ENCODE measurements around the gene ANKS1A.
A peak's percentile ranks its signal among the peaks of the same experiment; 100 is the strongest.
"Not testable (repeated sequence)": the region's sequence is repeated elsewhere in the genome, so short reads cannot be mapped to it uniquely, and the experiment has no call there.

Gene ANKS1A

GRCh38 chr6:34894693-34895092, 5.6 kb downstream of the ANKS1A start:
- H3K9me3 Mint-ChIP-seq: no peaks in the 10 kb centered on the region
- no peak overlapping the region for H3K4me3 Mint-ChIP-seq
- peaks cover 9% of the 10 kb centered on the region for H3K4me1 Mint-ChIP-seq (ENCODE audit: low read depth)
- DNase-seq (ENCODE audit: low spot score): no peak
- H3K27me3 Mint-ChIP-seq (ENCODE audit: low read depth): peaks cover 11% of the 10 kb centered on the region
- no peaks in the 10 kb centered on the region for H3K36me3 Mint-ChIP-seq (ENCODE audit: low read depth)
- H3K27ac Mint-ChIP-seq: no peak overlapping the region

- Mint-ChIP-seq H3K4me3 (no peak overlapping the region), H3K27ac (no peak overlapping the region), H3K9me3 (no peaks in the 10 kb centered on the region), H3K27me3 (ENCODE audit: low read depth) (peaks cover 3% of the 10 kb centered on the region), H3K4me1 (ENCODE audit: low read depth) (no peaks in the 10 kb centered on the region), H3K36me3 (ENCODE audit: low read depth) (no peaks in the 10 kb centered on the region)
- DNase-seq (ENCODE audit: low spot score): no peak
These were observed 8.1 kb downstream of the ANKS1A start for GRCh38 chr6:34897130-34897529.

- Mint-ChIP-seq H3K27ac (no peak overlapping the region), H3K4me3 (no peak overlapping the region), H3K36me3 (ENCODE audit: low read depth) (no peaks in the 10 kb centered on the region), H3K4me1 (ENCODE audit: low read depth) (no peaks in the 10 kb centered on the region), H3K9me3 (no peaks in the 10 kb centered on the region), H3K27me3 (ENCODE audit: low read depth) (peaks cover 1% of the 10 kb centered on the region)
- DNase-seq (ENCODE audit: low spot score): no peak
These were observed 8.7 kb downstream of the ANKS1A start for GRCh38 chr6:34897716-34898115.

GRCh38 chr6:34899748-34900147, 10.7 kb downstream of the ANKS1A start:
- not testable (repeated sequence) for H3K4me1 Mint-ChIP-seq (ENCODE audit: low read depth); DNase-seq (ENCODE audit: low spot score); H3K4me3 Mint-ChIP-seq; H3K27me3 Mint-ChIP-seq (ENCODE audit: low read depth); H3K9me3 Mint-ChIP-seq; H3K36me3 Mint-ChIP-seq (ENCODE audit: low read depth); H3K27ac Mint-ChIP-seq

- no peak for DNase-seq (ENCODE audit: low spot score)
- H3K27ac Mint-ChIP-seq: no peak overlapping the region
- H3K4me3 Mint-ChIP-seq: no peak overlapping the region
- no peaks in the 10 kb centered on the region for H3K36me3 Mint-ChIP-seq (ENCODE audit: low read depth)
- peaks cover 1% of the 10 kb centered on the region for H3K27me3 Mint-ChIP-seq (ENCODE audit: low read depth)
- no peaks in the 10 kb centered on the region for H3K4me1 Mint-ChIP-seq (ENCODE audit: low read depth)
- H3K9me3 Mint-ChIP-seq: no peaks in the 10 kb centered on the region
These were observed 11.4 kb downstream of the ANKS1A start for GRCh38 chr6:34900321-34901031.

GRCh38 chr6:34901930-34902329, 12.9 kb downstream of the ANKS1A start:
- peaks cover 10% of the 10 kb centered on the region for H3K27me3 Mint-ChIP-seq (ENCODE audit: low read depth)
- H3K4me3 Mint-ChIP-seq: no peak overlapping the region
- no peaks in the 10 kb centered on the region for H3K36me3 Mint-ChIP-seq (ENCODE audit: low read depth)
- no peaks in the 10 kb centered on the region for H3K4me1 Mint-ChIP-seq (ENCODE audit: low read depth)
- DNase-seq (ENCODE audit: low spot score): no peak
- no peak overlapping the region for H3K27ac Mint-ChIP-seq
- no peaks in the 10 kb centered on the region for H3K9me3 Mint-ChIP-seq

- H3K4me1 Mint-ChIP-seq (ENCODE audit: low read depth): peaks cover 8% of the 10 kb centered on the region
- H3K27ac Mint-ChIP-seq: no peak overlapping the region
- H3K9me3 Mint-ChIP-seq: no peaks in the 10 kb centered on the region
- no peak for DNase-seq (ENCODE audit: low spot score)
- H3K4me3 Mint-ChIP-seq: no peak overlapping the region
- peaks cover 31% of the 10 kb centered on the region for H3K27me3 Mint-ChIP-seq (ENCODE audit: low read depth)
- no peaks in the 10 kb centered on the region for H3K36me3 Mint-ChIP-seq (ENCODE audit: low read depth)
These were observed 16.0 kb downstream of the ANKS1A start for GRCh38 chr6:34904990-34905613.

GRCh38 chr6:34906826-34907225, 17.8 kb downstream of the ANKS1A start:
- Mint-ChIP-seq H3K27ac (no peak overlapping the region), H3K4me3 (no peak overlapping the region), H3K9me3 (no peaks in the 10 kb centered on the region), H3K36me3 (ENCODE audit: low read depth) (no peaks in the 10 kb centered on the region), H3K27me3 (ENCODE audit: low read depth) (peaks cover 45% of the 10 kb centered on the region), H3K4me1 (ENCODE audit: low read depth) (peaks cover 11% of the 10 kb centered on the region)
- DNase-seq (ENCODE audit: low spot score): no peak

GRCh38 chr6:34908194-34908593, 19.1 kb downstream of the ANKS1A start:
- no peak for DNase-seq (ENCODE audit: low spot score)
- Mint-ChIP-seq H3K4me3 (no peak overlapping the region), H3K36me3 (ENCODE audit: low read depth) (no peaks in the 10 kb centered on the region), H3K4me1 (ENCODE audit: low read depth) (peaks cover 24% of the 10 kb centered on the region), H3K27me3 (ENCODE audit: low read depth) (peaks cover 46% of the 10 kb centered on the region), H3K27ac (no peak overlapping the region), H3K9me3 (no peaks in the 10 kb centered on the region)

GRCh38 chr6:34909320-34909883, 20.3 kb downstream of the ANKS1A start:
- Mint-ChIP-seq H3K9me3 (no peaks in the 10 kb centered on the region), H3K36me3 (ENCODE audit: low read depth) (no peaks in the 10 kb centered on the region), H3K4me3 (no peak overlapping the region), H3K27ac (no peak overlapping the region), H3K4me1 (ENCODE audit: low read depth) (peaks cover 24% of the 10 kb centered on the region), H3K27me3 (ENCODE audit: low read depth) (peaks cover 46% of the 10 kb centered on the region)
- no peak for DNase-seq (ENCODE audit: low spot score)

GRCh38 chr6:34911822-34912221, 22.8 kb downstream of the ANKS1A start:
- no peaks in the 10 kb centered on the region for H3K36me3 Mint-ChIP-seq (ENCODE audit: low read depth)
- DNase-seq (ENCODE audit: low spot score): no peak
- no peak overlapping the region for H3K4me3 Mint-ChIP-seq
- H3K9me3 Mint-ChIP-seq: no peaks in the 10 kb centered on the region
- peaks cover 24% of the 10 kb centered on the region for H3K4me1 Mint-ChIP-seq (ENCODE audit: low read depth)
- H3K27me3 Mint-ChIP-seq (ENCODE audit: low read depth): peaks cover 38% of the 10 kb centered on the region
- no peak overlapping the region for H3K27ac Mint-ChIP-seq

GRCh38 chr6:34912715-34913464, 23.8 kb downstream of the ANKS1A start:
- no peaks in the 10 kb centered on the region for H3K9me3 Mint-ChIP-seq
- H3K27me3 Mint-ChIP-seq (ENCODE audit: low read depth): peaks cover 36% of the 10 kb centered on the region
- DNase-seq (ENCODE audit: low spot score): peak; percentile 58
- peaks cover 23% of the 10 kb centered on the region for H3K4me1 Mint-ChIP-seq (ENCODE audit: low read depth)
- no peak overlapping the region for H3K27ac Mint-ChIP-seq
- peak overlapping the region; percentile 5 for H3K4me3 Mint-ChIP-seq
- no peaks in the 10 kb centered on the region for H3K36me3 Mint-ChIP-seq (ENCODE audit: low read depth)

GRCh38 chr6:34914358-34914757, 25.3 kb downstream of the ANKS1A start:
- H3K4me1 Mint-ChIP-seq (ENCODE audit: low read depth): peaks cover 17% of the 10 kb centered on the region
- no peak for DNase-seq (ENCODE audit: low spot score)
- H3K27me3 Mint-ChIP-seq (ENCODE audit: low read depth): peaks cover 29% of the 10 kb centered on the region
- no peak overlapping the region for H3K4me3 Mint-ChIP-seq
- H3K9me3 Mint-ChIP-seq: no peaks in the 10 kb centered on the region
- H3K36me3 Mint-ChIP-seq (ENCODE audit: low read depth): no peaks in the 10 kb centered on the region
- H3K27ac Mint-ChIP-seq: no peak overlapping the region

- DNase-seq (ENCODE audit: low spot score): no peak
- Mint-ChIP-seq H3K9me3 (no peaks in the 10 kb centered on the region), H3K4me1 (ENCODE audit: low read depth) (peaks cover 16% of the 10 kb centered on the region), H3K36me3 (ENCODE audit: low read depth) (no peaks in the 10 kb centered on the region), H3K27ac (no peak overlapping the region), H3K4me3 (no peak overlapping the region), H3K27me3 (ENCODE audit: low read depth) (peaks cover 13% of the 10 kb centered on the region)
These were observed 27.4 kb downstream of the ANKS1A start for GRCh38 chr6:34916348-34916967.
